ENCODE data around the gene GCK.
"Not testable (repeated sequence)": the region's sequence is repeated elsewhere in the genome, so short reads cannot be mapped to it uniquely, and the experiment has no call there.

The GCK gene

GRCh38 chr7:44172803-44173424 is 16.3 kb downstream of the GCK start:
- in situ Hi-C loops (cut with HindIII; ENCODE audit: low pct_ligation_motif_present, low sequenced_read_pairs) = no loop called here
- Histone ChIP-seq H3K27me3 (replicated peaks) (no peaks in the 10 kb centered on the region), H3K36me3 (replicated peaks) (no peaks in the 10 kb centered on the region), H3K4me3 (ENCODE audit: low read depth, low read length) (no peak overlapping the region), H3K27ac (no peak overlapping the region)
- no peak for DNase-seq
- TF ChIP-seq CTCF (IDR thresholded peaks at IDR 0.05; ENCODE audit: low read depth, low read length, missing control alignments) = no peak

- Histone ChIP-seq H3K27me3 (replicated peaks) (no peaks in the 10 kb centered on the region), H3K4me3 (ENCODE audit: low read depth, low read length) (no peak overlapping the region), H3K36me3 (replicated peaks) (no peaks in the 10 kb centered on the region), H3K27ac (no peak overlapping the region)
- TF ChIP-seq CTCF (IDR thresholded peaks at IDR 0.05; ENCODE audit: low read depth, low read length, missing control alignments) = no peak
- DNase-seq = no peak
- in situ Hi-C loops (cut with HindIII; ENCODE audit: low pct_ligation_motif_present, low sequenced_read_pairs) = no loop called here
Measured at GRCh38 chr7:44172352-44172751, 16.9 kb downstream of the GCK start.

GRCh38 chr7:44171901-44172300 is 17.3 kb downstream of the GCK start:
- DNase-seq; in situ Hi-C loops (cut with HindIII; ENCODE audit: low pct_ligation_motif_present, low sequenced_read_pairs); H3K36me3 ChIP-seq (replicated peaks); H3K27ac ChIP-seq; H3K4me3 ChIP-seq (ENCODE audit: low read depth, low read length); H3K27me3 ChIP-seq (replicated peaks): not testable (repeated sequence)

GRCh38 chr7:44167920-44168319 is 21.3 kb downstream of the GCK start:
- no peak overlapping the region for H3K4me3 ChIP-seq (ENCODE audit: low read depth, low read length)
- DNase-seq = no peak
- no peak for TF ChIP-seq CTCF (IDR thresholded peaks at IDR 0.05; ENCODE audit: low read depth, low read length, missing control alignments)
- no peaks in the 10 kb centered on the region for H3K36me3 ChIP-seq (replicated peaks)
- in situ Hi-C loops (cut with HindIII; ENCODE audit: low pct_ligation_motif_present, low sequenced_read_pairs) = no loop called here
- no peak overlapping the region for H3K27ac ChIP-seq
- H3K27me3 ChIP-seq (replicated peaks) = no peaks in the 10 kb centered on the region

- H3K27ac ChIP-seq = no peak overlapping the region
- in situ Hi-C loops (cut with HindIII; ENCODE audit: low pct_ligation_motif_present, low sequenced_read_pairs) = no loop called here
- no peaks in the 10 kb centered on the region for H3K27me3 ChIP-seq (replicated peaks)
- no peaks in the 10 kb centered on the region for H3K36me3 ChIP-seq (replicated peaks)
- no peak for TF ChIP-seq CTCF (IDR thresholded peaks at IDR 0.05; ENCODE audit: low read depth, low read length, missing control alignments)
- no peak overlapping the region for H3K4me3 ChIP-seq (ENCODE audit: low read depth, low read length)
- DNase-seq = peak; percentile 71
Measured at GRCh38 chr7:44163591-44163990, 25.6 kb downstream of the GCK start.

GRCh38 chr7:44162785-44163395 is 26.3 kb downstream of the GCK start:
- in situ Hi-C loops (cut with HindIII; ENCODE audit: low pct_ligation_motif_present, low sequenced_read_pairs) = no loop called here

More at GRCh38 chr7:44162785-44163395, 26.3 kb downstream of the GCK start:
- H3K27ac ChIP-seq = no peak overlapping the region
- no peak for TF ChIP-seq CTCF (IDR thresholded peaks at IDR 0.05; ENCODE audit: low read depth, low read length, missing control alignments)
- H3K27me3 ChIP-seq (replicated peaks) = no peaks in the 10 kb centered on the region
- DNase-seq = no peak
- no peaks in the 10 kb centered on the region for H3K36me3 ChIP-seq (replicated peaks)
- H3K4me3 ChIP-seq (ENCODE audit: low read depth, low read length) = no peak overlapping the region

Data from brain microvascular endothelial cell (primary cell).